Caco-2 (cell line): ENCODE results near the gene DFFB. TPM values are rescaled to one million over a fixed set of nuclear protein-coding genes. Genes with fewer than 3 reads are reported as not detected.

ENCODE experiments used
- BruUV-seq: library from RNA; stranded (reverse); fragments of 400-500 nt; replicated peaks from 2 replicates; lab custom pipeline; 2021; lab: Mats Ljungman, UMichigan
- CTCF ChIA-PET: fragments of 300-600 bp; sonication (Branson Sonifier 250); formaldehyde crosslinking; loops from one replicate; lab custom pipeline; 2022; ENCODE audit warnings: antibody characterized with exemption; lab: Charles Lee
- POLR2A ChIA-PET: fragments of 300-600 bp; sonication (Branson Sonifier 250); formaldehyde crosslinking; loops from one replicate; lab custom pipeline; 2022; ENCODE audit warnings: antibody characterized with exemption; lab: Charles Lee
- DNase-seq, 2 experiments: peaks; one replicate each; pipeline versions ENCODE4 v3.0.0 to v3.0.0-alpha.2; 2020 to 2022
- H3K27me3 ChIP-seq: replicated peaks from 2 replicates; pipeline ENCODE4 v1.6.0; 2011; ENCODE audit warnings: low read length; ENCODE audit not compliant: control insufficient read depth, insufficient read depth
- H3K36me3 ChIP-seq: 2 replicates; pipeline ENCODE4 v1.5.1; 2011; ENCODE audit warnings: low read length; ENCODE audit not compliant: control insufficient read depth, insufficient read depth
- H3K4me1 ChIP-seq: fragments of 250-450 bp; sonication (Bioruptor Pico); 2 replicates; pipeline ENCODE4 v1.5.1; 2020; ENCODE audit warnings: mild to moderate bottlenecking
- H3K4me3 ChIP-seq: 2 replicates; pipeline ENCODE4 v1.5.1; 2011; ENCODE audit warnings: low read depth, mild to moderate bottlenecking, control low read depth, low read length
- H3K9me3 ChIP-seq: fragments of 250-450 bp; sonication (Bioruptor Pico); 2 replicates; pipeline ENCODE4 v1.5.1; 2020; ENCODE audit warnings: mild to moderate bottlenecking, moderate library complexity
- H3K27ac Mint-ChIP-seq: one replicate; pipeline ENCODE4 v1.8.0; 2022; ENCODE audit warnings: mixed read lengths; ENCODE audit not compliant: unreplicated experiment
- H3K27me3 Mint-ChIP-seq: one replicate; pipeline ENCODE4 v1.8.0; 2022; ENCODE audit warnings: mixed read lengths; ENCODE audit not compliant: insufficient read depth, unreplicated experiment
- H3K36me3 Mint-ChIP-seq: one replicate; pipeline ENCODE4 v1.8.0; 2022; ENCODE audit warnings: mild to moderate bottlenecking, mixed read lengths; ENCODE audit not compliant: insufficient read depth, unreplicated experiment
- H3K4me1 Mint-ChIP-seq: one replicate; pipeline ENCODE4 v1.8.0; 2022; ENCODE audit warnings: low read depth, mixed read lengths; ENCODE audit not compliant: unreplicated experiment
- H3K4me3 Mint-ChIP-seq: one replicate; pipeline ENCODE4 v1.8.0; 2022; ENCODE audit warnings: mild to moderate bottlenecking, moderate library complexity, mixed read lengths; ENCODE audit not compliant: unreplicated experiment
- H3K9me3 Mint-ChIP-seq: one replicate; pipeline ENCODE4 v1.8.0; 2022; ENCODE audit warnings: mixed read lengths; ENCODE audit not compliant: unreplicated experiment
- intact Hi-C: fragments of 100-400 bp; cut with micrococcal nuclease; formaldehyde crosslinking; loops from one replicate; pipeline ENCODE4 v1.10.0; 2022; ENCODE audit not compliant: unreplicated experiment
- total RNA-seq: library from RNA; stranded (reverse); gene quantifications from 2 replicates; pipeline ENCODE4 v1.2.3, GENCODE V29; 2022
- TF ChIP-seq, protein P1 (sequence below), 2 experiments: fragments of 200-600 bp in 1 of 2; IDR thresholded peaks; 1 replicate in 1 of 2; 2 replicates in 1 of 2; pipeline versions ENCODE4 v1.5.1 to v1.8.0; 2011 to 2022; ENCODE audit warnings: antibody characterized with exemption in 1 of 2, control low read depth in 1 of 2, inconsistent platforms in 1 of 2, low read depth in 1 of 2, low read length in 1 of 2, mild to moderate bottlenecking in 1 of 2, moderate library complexity in 1 of 2; ENCODE audit not compliant: insufficient read depth in 1 of 2, severe bottlenecking in 1 of 2, unreplicated experiment in 1 of 2

Gene DFFB
- total RNA-seq, 1 experiment from 2014 or later: 7.7 TPM

DNA sequence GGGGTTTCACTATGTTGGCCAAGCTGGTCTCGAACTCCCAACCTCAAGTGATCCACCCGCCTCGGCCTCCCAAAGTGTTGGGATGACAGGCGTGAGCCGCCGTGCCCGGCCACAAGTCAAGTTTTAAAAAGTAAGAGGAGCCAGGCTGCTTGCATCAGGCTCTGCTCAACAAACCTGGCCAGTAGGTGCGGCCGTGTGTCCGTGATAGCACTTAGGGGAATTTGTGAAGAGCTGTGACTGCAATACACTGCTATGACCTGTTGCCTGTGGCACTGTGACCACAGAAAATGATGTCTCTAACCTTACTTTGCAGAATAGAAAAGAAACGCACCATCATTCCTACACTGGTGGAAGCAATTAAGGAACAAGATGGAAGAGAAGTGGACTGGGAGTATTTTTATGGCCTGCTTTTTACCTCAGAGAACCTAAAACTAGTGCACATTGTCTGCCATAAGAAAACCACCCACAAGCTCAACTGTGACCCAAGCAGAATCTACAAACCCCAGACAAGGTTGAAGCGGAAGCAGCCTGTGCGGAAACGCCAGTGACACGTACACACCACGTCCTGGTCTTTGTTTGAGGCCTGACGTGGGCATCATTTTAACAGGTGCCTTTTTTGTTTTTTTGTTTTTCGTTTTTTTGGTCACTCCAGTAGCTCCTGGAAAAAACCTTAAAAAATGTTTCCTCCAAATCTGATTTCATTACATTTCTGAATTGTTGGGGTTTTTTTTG lies 26.1 kb downstream of the DFFB start:
- intact Hi-C loops: no loop called here

DNA sequence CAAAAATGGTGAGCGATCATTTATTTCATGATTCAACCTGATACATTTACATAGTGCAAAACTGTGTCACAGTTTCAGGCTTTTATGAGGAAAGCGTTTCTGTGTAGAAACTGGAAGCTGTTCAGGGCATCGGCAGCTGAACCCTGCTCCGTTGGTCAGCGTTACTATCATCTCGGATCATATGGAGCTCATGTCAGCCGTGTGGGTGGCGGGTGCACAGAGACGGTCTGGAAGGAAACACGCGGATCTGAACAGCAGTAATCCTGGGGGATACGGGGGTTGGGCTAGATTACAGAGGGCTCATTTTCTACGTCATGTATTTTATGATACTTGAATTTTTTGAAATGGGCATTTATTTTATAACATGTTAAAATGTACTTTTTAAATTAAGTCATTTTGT lies 27.7 kb downstream of the DFFB start:
- Mint-ChIP-seq H3K4me3 (no peak overlapping the region), H3K9me3 (no peaks in the 10 kb centered on the region), H3K27ac (no peak overlapping the region), H3K27me3 (no peaks in the 10 kb centered on the region), H3K36me3 (peaks cover 20% of the 10 kb centered on the region), H3K4me1 (no peaks in the 10 kb centered on the region)
- ChIA-PET POLR2A (no interaction called here), CTCF (no interaction called here)
- no TSS peak for BruUV-seq
- Histone ChIP-seq H3K4me3 (no peak overlapping the region), H3K36me3 (no peaks in the 10 kb centered on the region), H3K9me3 (no peaks in the 10 kb centered on the region; the same call in 1 of the 2 replicates), H3K27me3 (no peaks in the 10 kb centered on the region), H3K4me1 (no peaks in the 10 kb centered on the region)
- intact Hi-C loops: no loop called here
- TF ChIP-seq, protein P1, sequence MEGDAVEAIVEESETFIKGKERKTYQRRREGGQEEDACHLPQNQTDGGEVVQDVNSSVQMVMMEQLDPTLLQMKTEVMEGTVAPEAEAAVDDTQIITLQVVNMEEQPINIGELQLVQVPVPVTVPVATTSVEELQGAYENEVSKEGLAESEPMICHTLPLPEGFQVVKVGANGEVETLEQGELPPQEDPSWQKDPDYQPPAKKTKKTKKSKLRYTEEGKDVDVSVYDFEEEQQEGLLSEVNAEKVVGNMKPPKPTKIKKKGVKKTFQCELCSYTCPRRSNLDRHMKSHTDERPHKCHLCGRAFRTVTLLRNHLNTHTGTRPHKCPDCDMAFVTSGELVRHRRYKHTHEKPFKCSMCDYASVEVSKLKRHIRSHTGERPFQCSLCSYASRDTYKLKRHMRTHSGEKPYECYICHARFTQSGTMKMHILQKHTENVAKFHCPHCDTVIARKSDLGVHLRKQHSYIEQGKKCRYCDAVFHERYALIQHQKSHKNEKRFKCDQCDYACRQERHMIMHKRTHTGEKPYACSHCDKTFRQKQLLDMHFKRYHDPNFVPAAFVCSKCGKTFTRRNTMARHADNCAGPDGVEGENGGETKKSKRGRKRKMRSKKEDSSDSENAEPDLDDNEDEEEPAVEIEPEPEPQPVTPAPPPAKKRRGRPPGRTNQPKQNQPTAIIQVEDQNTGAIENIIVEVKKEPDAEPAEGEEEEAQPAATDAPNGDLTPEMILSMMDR (IDR thresholded peaks at IDR 0.05; ENCODE audit: insufficient read depth in 1 of 2, low read depth in 1 of 2, low read length in 1 of 2, severe bottlenecking in 1 of 2, unreplicated experiment in 1 of 2): no peak
- DNase-seq: no peak

More for the DNA sequence above, 26.1 kb downstream of the DFFB start:
- no peaks in the 10 kb centered on the region for H3K27me3 Mint-ChIP-seq
- Histone ChIP-seq H3K4me3 (no peak overlapping the region), H3K36me3 (no peaks in the 10 kb centered on the region), H3K4me1 (no peaks in the 10 kb centered on the region), H3K27me3 (no peaks in the 10 kb centered on the region), H3K9me3 (no peaks in the 10 kb centered on the region; the same call in 1 of the 2 replicates)
- peaks cover 10% of the 10 kb centered on the region for H3K36me3 Mint-ChIP-seq
- TF ChIP-seq, protein P1 (IDR thresholded peaks at IDR 0.05; ENCODE audit: insufficient read depth in 1 of 2, low read depth in 1 of 2, low read length in 1 of 2, severe bottlenecking in 1 of 2, unreplicated experiment in 1 of 2): no peak
- no peaks in the 10 kb centered on the region for H3K4me1 Mint-ChIP-seq
- BruUV-seq: no TSS peak
- no peak overlapping the region for H3K4me3 Mint-ChIP-seq
- ChIA-PET POLR2A (no interaction called here), CTCF (no interaction called here)
- H3K27ac Mint-ChIP-seq: no peak overlapping the region
- H3K9me3 Mint-ChIP-seq: peaks cover 9% of the 10 kb centered on the region
- no peak for DNase-seq

DNA sequence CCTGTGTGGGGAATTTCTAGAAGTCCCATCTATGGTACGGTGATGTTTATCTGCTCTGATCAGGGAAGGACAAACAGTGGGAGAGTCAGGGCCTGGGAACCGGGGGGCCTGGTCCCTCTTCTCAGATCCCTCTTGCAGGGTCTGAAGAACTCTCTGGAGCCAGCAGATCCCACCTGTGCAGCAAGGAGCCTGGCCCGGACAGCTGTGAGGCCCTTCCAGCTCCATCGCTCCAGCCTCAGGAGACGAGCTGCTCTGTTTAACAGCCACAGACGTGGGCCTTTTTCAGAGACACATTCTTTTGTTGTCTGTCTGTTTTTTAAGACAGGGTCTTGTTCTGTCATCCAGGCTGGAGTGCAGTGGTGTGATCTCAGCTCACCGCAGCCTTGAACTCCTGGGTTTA lies 28.3 kb downstream of the DFFB start:
- POLR2A ChIA-PET: no interaction called here
- no peaks in the 10 kb centered on the region for H3K9me3 Mint-ChIP-seq
- BruUV-seq: no TSS peak
- no peak overlapping the region for H3K4me3 ChIP-seq
- no peaks in the 10 kb centered on the region for H3K27me3 Mint-ChIP-seq
- no peaks in the 10 kb centered on the region for H3K4me1 Mint-ChIP-seq
- peaks cover 25% of the 10 kb centered on the region for H3K36me3 Mint-ChIP-seq
- intact Hi-C loops: no loop called here
- TF ChIP-seq, protein P1 (IDR thresholded peaks at IDR 0.05; ENCODE audit: insufficient read depth in 1 of 2, low read depth in 1 of 2, low read length in 1 of 2, severe bottlenecking in 1 of 2, unreplicated experiment in 1 of 2): no peak
- no peaks in the 10 kb centered on the region for H3K9me3 ChIP-seq
- H3K36me3 ChIP-seq: peaks cover 2% of the 10 kb centered on the region; the same call in 1 of the 2 replicates
- no peak overlapping the region for H3K27ac Mint-ChIP-seq
- H3K4me3 Mint-ChIP-seq: no peak overlapping the region
- no peak for DNase-seq
- no peaks in the 10 kb centered on the region for H3K27me3 ChIP-seq
- CTCF ChIA-PET: no interaction called here
- H3K4me1 ChIP-seq: no peaks in the 10 kb centered on the region
